GM12878 (cell line): ENCODE measurements around the gene SEMA4D. TPM values are rescaled to one million over a fixed set of nuclear protein-coding genes. Genes with fewer than 3 reads are reported as not detected.

Experiments used
- ATAC-seq: fragments of 200-7000 bp; cut with Tn5 transposase; 3 replicates; pipeline ENCODE4 v1.9.1; 2020; ENCODE audit warnings: mild to moderate bottlenecking, moderate library complexity
- BruUV-seq: library from RNA; stranded (reverse); fragments of 400-500 nt; replicated peaks from 2 replicates; lab custom pipeline; 2021; lab: Mats Ljungman, UMichigan
- CTCF ChIA-PET: fragments of 300-600 bp; sonication (Branson Sonifier 250); formaldehyde crosslinking; extraction: SDS; loops from one replicate; lab custom pipeline; 2021; ENCODE audit warnings: inconsistent platforms; lab: Yijun Ruan, JAX
- POLR2A ChIA-PET: fragments of 350-600 bp; formaldehyde crosslinking; extraction: SDS; loops from one replicate; lab custom pipeline; 2021; ENCODE audit warnings: inconsistent platforms; lab: Charles Lee
- RAD21 ChIA-PET: fragments of 300-600 bp; sonication (Branson Sonifier 250); formaldehyde crosslinking; loops from one replicate; lab custom pipeline; 2023; ENCODE audit warnings: antibody characterized with exemption; ENCODE audit not compliant: unreplicated experiment; lab: Charles Lee
- SMC1A ChIA-PET: fragments of 300-600 bp; sonication (Branson Sonifier 250); formaldehyde crosslinking; loops from one replicate; lab custom pipeline; 2023; ENCODE audit not compliant: unreplicated experiment, uncharacterized antibody; lab: Charles Lee
- DNase-seq: peaks from one replicate; pipeline ENCODE4 v3.0.0-alpha.2; 2011; ENCODE audit warnings: low read depth, low spot score
- FAIRE-seq: peaks from 3 replicates; lab custom pipeline; 2011; peaks lifted over from hg19 to GRCh38; lab: Jason Lieb, UNC
- H2AFZ ChIP-seq: 2 replicates; pipeline ENCODE4 v1.6.0; 2011; ENCODE audit warnings: low read depth, low read length, control low read depth; ENCODE audit not compliant: control insufficient read depth
- H3K27ac ChIP-seq: 2 replicates; pipeline ENCODE4 v1.5.1; 2011; ENCODE audit warnings: control low read depth; ENCODE audit not compliant: control insufficient read depth, insufficient read depth
- H3K27me3 ChIP-seq, 2 experiments: replicated peaks in 1 of 2; 2 replicates each; pipeline versions ENCODE4 v1.6.0 to v1.6.1; 2011; ENCODE audit warnings: low read length in 1 of 2; ENCODE audit not compliant: control insufficient read depth in 2 of 2, insufficient read depth in 2 of 2
- H3K36me3 ChIP-seq, 2 experiments: 2 replicates each; pipeline ENCODE4 v1.5.1; 2011; ENCODE audit warnings: low read length in 1 of 2; ENCODE audit not compliant: control insufficient read depth in 2 of 2, insufficient read depth in 2 of 2
- H3K4me1 ChIP-seq: 2 replicates; pipeline ENCODE4 v1.6.1; 2011; ENCODE audit warnings: mild to moderate bottlenecking, low read length, moderate library complexity, mixed read lengths; ENCODE audit not compliant: control insufficient read depth, insufficient read depth
- H3K4me2 ChIP-seq: 2 replicates; pipeline ENCODE4 v1.6.0; 2011; ENCODE audit warnings: control low read depth; ENCODE audit not compliant: control insufficient read depth, insufficient read depth
- H3K4me3 ChIP-seq: fragments of 200-600 bp; sonication (generic); 2 replicates; pipeline ENCODE4 v1.5.1; 2016
- H3K79me2 ChIP-seq: 2 replicates; pipeline ENCODE4 v1.6.0; 2011; ENCODE audit warnings: low read length; ENCODE audit not compliant: control insufficient read depth, insufficient read depth
- H3K9ac ChIP-seq: 2 replicates; pipeline ENCODE4 v1.8.0; 2011; ENCODE audit warnings: low read length, control low read depth, mixed read lengths; ENCODE audit not compliant: control insufficient read depth, insufficient read depth
- H3K9me3 ChIP-seq: replicated peaks from 3 replicates; pipeline ENCODE4 v1.5.1; 2011; ENCODE audit warnings: mild to moderate bottlenecking, low read length; ENCODE audit not compliant: control insufficient read depth, insufficient read depth
- H4K20me1 ChIP-seq: 2 replicates; pipeline ENCODE4 v1.6.0; 2011; ENCODE audit not compliant: control insufficient read depth, insufficient read depth
- ASH2L ChIP-seq: fragments of 300-600, 200-600 bp; sonication (generic); IDR thresholded peaks from 2 replicates; pipeline ENCODE4 v1.6.1; 2017; ENCODE audit warnings: low read depth, mild to moderate bottlenecking, borderline replicate concordance
- DPF2 ChIP-seq: fragments of 450-650 bp; IDR thresholded peaks from 2 replicates; pipeline ENCODE4 v1.6.1; 2017; ENCODE audit warnings: mild to moderate bottlenecking
- E2F4 ChIP-seq: IDR thresholded peaks from 2 replicates; pipeline ENCODE4 v1.6.1; 2012; ENCODE audit warnings: low read depth, low read length, improper control_type of control experiment
- FOXK2 ChIP-seq: fragments of 450-650 bp; IDR thresholded peaks from 2 replicates; pipeline ENCODE4 v1.6.1; 2017; ENCODE audit warnings: mild to moderate bottlenecking, moderate library complexity
- HDAC2 ChIP-seq: fragments of 200-600 bp; sonication (generic); IDR thresholded peaks from 2 replicates; pipeline ENCODE4 v1.6.1; 2017
- IRF4 ChIP-seq: IDR thresholded peaks from 2 replicates; pipeline ENCODE4 v1.6.1; 2011; ENCODE audit warnings: low read depth, low read length
- KLF5 ChIP-seq: fragments of 450-650 bp; IDR thresholded peaks from 2 replicates; pipeline ENCODE4 v1.6.1; 2014; ENCODE audit warnings: mild to moderate bottlenecking; ENCODE audit not compliant: partially characterized antibody
- MEF2A ChIP-seq: IDR thresholded peaks from 2 replicates; pipeline ENCODE4 v1.6.1; 2011; ENCODE audit warnings: low read depth, mild to moderate bottlenecking, low read length, moderate library complexity; ENCODE audit not compliant: insufficient read depth
- NFIC ChIP-seq: IDR thresholded peaks from 2 replicates; pipeline ENCODE4 v1.6.1; 2012; ENCODE audit warnings: low read depth, mild to moderate bottlenecking, inconsistent platforms, low read length, moderate library complexity
- NFXL1 ChIP-seq: fragments of 450-650 bp; IDR thresholded peaks from 2 replicates; pipeline ENCODE4 v1.6.1; 2017; ENCODE audit warnings: antibody characterized with exemption, mild to moderate bottlenecking, borderline replicate concordance
- PRDM15 ChIP-seq: fragments of 450-650 bp; formaldehyde crosslinking; IDR thresholded peaks from 2 replicates; pipeline ENCODE4 v1.4.0; 2020; ENCODE audit warnings: mild to moderate bottlenecking, moderate library complexity
- RELB ChIP-seq: fragments of 450-650 bp; IDR thresholded peaks from 2 replicates; pipeline ENCODE4 v1.6.1; 2017; ENCODE audit warnings: low read depth, mild to moderate bottlenecking, moderate library complexity
- SMARCA5 ChIP-seq: fragments of 450-650 bp; IDR thresholded peaks from 2 replicates; pipeline ENCODE4 v1.6.1; 2017; ENCODE audit warnings: mild to moderate bottlenecking
- SMC3 ChIP-seq: IDR thresholded peaks from 2 replicates; pipeline ENCODE4 v1.6.1; 2011; ENCODE audit warnings: low read length, improper control_type of control experiment, borderline replicate concordance
- TAF1 ChIP-seq: IDR thresholded peaks from 2 replicates; pipeline ENCODE4 v1.6.1; 2011; ENCODE audit warnings: mild to moderate bottlenecking, low read depth, low read length, borderline replicate concordance
- WGBS: methylation state at CpG from one replicate; pipeline ENCODE4 v1.1.6; 2016; ENCODE audit warnings: low lambda C conversion rate; ENCODE audit not compliant: insufficient replicate concordance, insufficient coverage; ENCODE audit errors: missing lambda C conversion rate; 5-methylcytosine and 5-hydroxymethylcytosine counted together
- in situ Hi-C: fragments of 300-500 bp; cut with MboI; formaldehyde crosslinking; loops from 9 replicates; pipeline ENCODE4 v1.14.3; 2018; ENCODE audit warnings: mixed read lengths
- intact Hi-C: fragments of 100-400 bp; cut with micrococcal nuclease; formaldehyde crosslinking; loops from one replicate; pipeline ENCODE4 v1.14.2; 2022; ENCODE audit not compliant: unreplicated experiment
- polyA plus RNA-seq, 11 experiments: library from polyadenylated mRNA; depleted of rRNA in 4 of 11; unstranded in 6 of 11; stranded (reverse) in 5 of 11; fragments of >200 nt; fragmentation: Nextera tagmentation in 4 of 11; fragmentation: Illumina TruSeq in 1 of 11; extraction: Ambion mirVana in 4 of 11; extraction: Trizol in 1 of 11; gene quantifications; 1 replicate in 1 of 11; 2 replicates in 10 of 11; pipeline versions ENCODE4 v1.2.1 to v1.2.3, GENCODE V29; 2011 to 2016; ENCODE audit warnings: inconsistent platforms in 2 of 11, missing spikeins in 2 of 11, low read depth in 1 of 11
- total RNA-seq, 4 experiments: library from RNA; depleted of rRNA in 3 of 4; stranded (reverse); fragments of >200 nt in 3 of 4; fragmentation: Illumina TruSeq in 1 of 4; extraction: Trizol in 1 of 4; gene quantifications; 2 replicates each; pipeline versions ENCODE4 v1.2.1 to v1.2.3, GENCODE V29; 2013 to 2021
- TF ChIP-seq, protein P1 (sequence below): IDR thresholded peaks from 2 replicates; pipeline ENCODE4 v1.6.1; 2011; ENCODE audit warnings: borderline replicate concordance, low read depth, mild to moderate bottlenecking, moderate library complexity, mixed read lengths, low read length; ENCODE audit not compliant: insufficient read depth; ENCODE audit errors: extremely low read length

The SEMA4D gene
- total and polyA plus RNA-seq, 10 of the 15 experiments (the other 5 are each of a cell fraction or from before 2014, with no cell fraction given): 15.1 to 136 (median 39.6) TPM

DNA sequence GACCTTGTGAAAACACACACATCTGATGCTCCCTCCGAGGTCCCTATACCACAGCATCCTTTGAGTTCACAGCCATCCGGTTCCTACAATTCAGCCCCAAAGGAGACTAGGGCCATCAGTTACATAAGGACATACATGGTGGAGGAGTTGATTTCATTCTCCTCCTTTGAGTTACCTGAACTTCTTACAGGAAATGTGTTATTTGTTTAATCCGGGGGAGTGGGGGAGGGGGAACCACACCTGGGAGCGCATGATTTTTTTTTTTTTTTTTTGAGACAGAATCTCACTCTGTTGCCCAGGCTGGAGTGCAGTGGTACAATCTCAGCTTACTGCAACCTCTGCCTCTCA is 30.7 kb downstream of the SEMA4D start:
- Histone ChIP-seq H3K9me3 (no peaks in the 10 kb centered on the region), H3K4me2 (peak overlapping the region; percentile 81), H3K36me3 (peaks cover 2 to 8% of the 10 kb centered on the region in 2 experiments; a peak in 3 of 4 replicates), H3K79me2 (peaks cover 89% of the 10 kb centered on the region), H4K20me1 (no peaks in the 10 kb centered on the region), H3K27ac (peak overlapping the region; percentile 99), H3K27me3 (no peaks in the 10 kb centered on the region), H3K4me1 (peaks cover 85% of the 10 kb centered on the region), H3K4me3 (peak overlapping the region; percentile 55; the same call in 1 of the 2 replicates), H3K9ac (peak overlapping the region; percentile 72; the same call in 1 of the 2 replicates), H2AFZ (no peak overlapping the region; the same call in 1 of the 2 replicates)
- in situ Hi-C loops: no loop called here
- intact Hi-C loops: loop anchor here (2.0 kb wide), 1 partner anchor 18 kb away; no protein-coding TSS in a partner anchor
- ChIA-PET CTCF (interaction anchor here (0.9 to 2.5 kb wide), 12 partner anchors 16 to 81 kb away, joined by 3 to 19 read pairs (median 4); no protein-coding TSS in a partner anchor), SMC1A (interaction anchor here (0.8 to 5.2 kb wide), 19 partner anchors 9 to 240 kb away, joined by 3 to 22 read pairs (median 4); no protein-coding TSS in a partner anchor), POLR2A (interaction anchor here (0.6 to 3.9 kb wide), 10 partner anchors 16 to 280 kb away, joined by 3 to 16 read pairs (median 4); no protein-coding TSS in a partner anchor), RAD21 (interaction anchor here (0.6 to 2.4 kb wide), 12 partner anchors 11 to 1041 kb away, joined by 3 to 21 read pairs (median 6); no protein-coding TSS in a partner anchor)
- WGBS: 0% methylated on average over 2 of the region's 4 CpGs
- FAIRE-seq (no peak), ATAC-seq (peak; percentile 7; the same call in 2 of the 3 replicates), DNase-seq (no peak)
- BruUV-seq: no TSS peak
- TF ChIP-seq KLF5 (no peak), ASH2L (no peak), SMARCA5 (no peak), E2F4 (no peak), FOXK2 (no peak), NFXL1 (no peak), RELB (0 out of 2 replicates have a peak, but pooled peaks have one; percentile 53), SMC3 (no peak), NFIC (peak; percentile 2; the same call in 1 of the 2 replicates), HDAC2 (no peak), MEF2A (no peak), TAF1 (no peak), DPF2 (no peak), PRDM15 (CRISPR knock-in tag) (no peak), IRF4 (no peak)
- TF ChIP-seq, protein P1, sequence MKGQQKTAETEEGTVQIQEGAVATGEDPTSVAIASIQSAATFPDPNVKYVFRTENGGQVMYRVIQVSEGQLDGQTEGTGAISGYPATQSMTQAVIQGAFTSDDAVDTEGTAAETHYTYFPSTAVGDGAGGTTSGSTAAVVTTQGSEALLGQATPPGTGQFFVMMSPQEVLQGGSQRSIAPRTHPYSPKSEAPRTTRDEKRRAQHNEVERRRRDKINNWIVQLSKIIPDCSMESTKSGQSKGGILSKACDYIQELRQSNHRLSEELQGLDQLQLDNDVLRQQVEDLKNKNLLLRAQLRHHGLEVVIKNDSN: no peak
